GM18505 (cell line): ENCODE data around the gene MGAT4C.

Experiments
- ATAC-seq: cut with Tn5 transposase; IDR thresholded peaks from one replicate; pipeline ENCODE4 v1.9.1; 2021; ENCODE audit not compliant: unreplicated experiment
- POLR2A ChIP-seq: IDR thresholded peaks from 4 replicates; pipeline ENCODE4 v1.6.1; 2011; ENCODE audit warnings: borderline replicate concordance; ENCODE audit not compliant: insufficient read depth, insufficient read length; ENCODE audit errors: extremely low read depth

The MGAT4C gene

GRCh38 chr12:86057092-86057845 lies 198.9 kb downstream of the MGAT4C start:
- ATAC-seq, result no peak

GRCh38 chr12:86052921-86053320 lies 203.3 kb downstream of the MGAT4C start:
- no peak for ATAC-seq
- no peak for TF ChIP-seq POLR2A

More at GRCh38 chr12:86057092-86057845, 198.9 kb downstream of the MGAT4C start:
- no peak for TF ChIP-seq POLR2A

DNA sequence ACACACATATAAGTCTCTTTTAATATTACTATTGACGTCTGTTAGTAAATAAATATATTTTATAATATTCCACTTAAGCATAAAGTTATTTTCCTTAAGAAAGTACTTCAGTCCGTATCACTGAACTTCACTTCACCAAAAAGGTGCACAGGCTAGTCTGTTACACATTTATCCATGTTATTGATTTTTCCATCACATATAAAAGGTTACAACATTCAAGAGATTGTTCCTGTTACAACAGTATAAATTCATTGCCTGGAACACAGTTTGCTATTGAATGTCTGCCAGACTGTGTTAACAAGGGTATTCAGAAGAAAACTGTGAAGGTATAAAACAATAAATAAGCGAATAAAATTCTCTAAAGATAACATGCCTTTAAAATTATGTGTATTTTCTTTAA lies 206.2 kb downstream of the MGAT4C start:
- no peak for ATAC-seq

GRCh38 chr12:86044396-86044795 lies 211.8 kb downstream of the MGAT4C start:
- ATAC-seq, result no peak
- TF ChIP-seq POLR2A, result no peak

More for the DNA sequence above, 206.2 kb downstream of the MGAT4C start:
- no peak for TF ChIP-seq POLR2A

GRCh38 chr12:86042062-86042461 lies 214.1 kb downstream of the MGAT4C start:
- no peak for ATAC-seq
- no peak for TF ChIP-seq POLR2A

DNA sequence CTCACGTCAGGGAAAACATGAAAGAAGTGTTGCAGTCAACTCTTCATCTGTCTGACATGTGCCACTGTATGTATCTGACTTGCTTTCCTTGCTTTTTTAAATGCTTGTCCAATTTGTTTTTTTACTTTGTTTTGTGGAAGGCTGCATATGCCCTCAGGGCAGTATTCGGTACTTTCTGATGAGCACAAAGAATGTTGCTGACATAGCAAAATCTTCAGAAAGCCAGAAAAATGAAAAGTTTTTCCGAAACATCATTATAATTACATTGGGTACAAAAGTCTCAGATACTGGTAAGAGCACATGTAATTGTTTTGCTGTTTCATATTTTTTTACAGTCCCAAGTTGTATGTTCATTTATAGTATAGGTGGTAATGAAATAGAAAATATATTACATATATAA lies 237.8 kb downstream of the MGAT4C start:
- ATAC-seq, result no peak
- TF ChIP-seq POLR2A, result no peak

DNA sequence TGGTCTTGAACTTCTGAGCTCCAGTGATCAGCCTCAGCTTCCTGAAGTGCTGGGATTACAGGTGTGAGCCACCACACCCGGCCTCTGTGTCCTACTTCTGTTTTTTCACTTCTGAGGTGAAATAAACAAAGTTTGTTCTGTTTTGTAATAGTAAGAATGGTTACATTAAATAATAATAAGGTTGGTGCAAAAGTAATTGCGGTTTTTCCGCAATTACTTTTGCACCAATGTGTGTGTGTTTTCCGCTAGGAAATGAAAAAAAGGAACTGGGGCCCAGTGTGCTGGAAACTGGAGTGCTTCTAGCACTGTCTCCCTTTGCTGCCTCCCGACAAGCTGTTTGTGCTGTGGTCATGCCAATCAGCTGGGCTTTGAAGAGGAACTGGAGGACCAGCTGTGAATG lies 241.2 kb downstream of the MGAT4C start:
- ATAC-seq, result no peak
- no peak for TF ChIP-seq POLR2A

DNA sequence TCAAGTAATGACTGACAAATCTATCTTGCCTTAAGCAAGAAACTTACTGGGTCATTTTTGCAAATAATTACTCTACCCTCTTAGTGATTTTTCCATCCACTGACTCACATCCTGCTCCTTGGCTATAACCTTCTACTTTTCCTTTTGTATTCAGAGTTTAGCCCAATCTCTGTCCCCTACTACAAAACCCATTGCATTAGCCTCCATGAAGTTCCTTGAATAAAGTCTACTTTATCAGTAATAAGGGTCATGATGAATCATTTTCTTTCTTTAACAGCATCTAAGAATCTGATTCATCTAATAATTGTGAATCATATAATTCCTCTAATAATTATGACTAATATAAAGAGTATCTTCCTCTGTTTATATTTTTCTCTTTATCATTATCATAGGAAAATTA lies 249.5 kb downstream of the MGAT4C start:
- no peak for ATAC-seq
- TF ChIP-seq POLR2A, result no peak

- no peak for ATAC-seq
- no peak for TF ChIP-seq POLR2A
Measured at GRCh38 chr12:85998074-85998473, 258.1 kb downstream of the MGAT4C start.

DNA sequence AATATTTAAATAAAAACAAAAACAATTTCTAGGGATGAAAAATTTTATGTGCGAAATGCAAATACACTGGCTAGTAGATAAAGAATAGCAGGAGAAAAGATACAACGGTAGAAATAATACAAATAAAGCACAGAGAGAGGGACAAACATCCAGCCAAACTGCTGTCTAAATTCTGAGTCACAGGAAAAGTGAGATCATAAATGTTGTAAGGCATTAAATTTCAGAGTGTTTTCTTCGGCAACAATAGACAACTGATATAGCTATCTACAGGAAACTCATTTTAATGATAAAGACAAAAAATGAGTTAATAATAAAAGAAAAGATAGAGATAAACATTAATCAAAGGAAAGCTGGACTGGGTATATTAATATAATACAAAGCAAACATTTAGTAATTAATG lies 259.9 kb downstream of the MGAT4C start:
- no peak for TF ChIP-seq POLR2A
- ATAC-seq, result no peak

GRCh38 chr12:85993746-85994145 lies 262.4 kb downstream of the MGAT4C start:
- ATAC-seq, result no peak
- TF ChIP-seq POLR2A, result no peak

GRCh38 chr12:85985996-85986395 lies 270.2 kb downstream of the MGAT4C start:
- TF ChIP-seq POLR2A, result no peak
- ATAC-seq, result no peak

- ATAC-seq, result no peak
- no peak for TF ChIP-seq POLR2A
Measured at GRCh38 chr12:85983601-85984000, 272.6 kb downstream of the MGAT4C start.

- ATAC-seq, result no peak
- no peak for TF ChIP-seq POLR2A
Measured at GRCh38 chr12:85979641-85980040, 276.6 kb downstream of the MGAT4C start.
